ENCODE data around the gene SCCPDH.

DNA sequence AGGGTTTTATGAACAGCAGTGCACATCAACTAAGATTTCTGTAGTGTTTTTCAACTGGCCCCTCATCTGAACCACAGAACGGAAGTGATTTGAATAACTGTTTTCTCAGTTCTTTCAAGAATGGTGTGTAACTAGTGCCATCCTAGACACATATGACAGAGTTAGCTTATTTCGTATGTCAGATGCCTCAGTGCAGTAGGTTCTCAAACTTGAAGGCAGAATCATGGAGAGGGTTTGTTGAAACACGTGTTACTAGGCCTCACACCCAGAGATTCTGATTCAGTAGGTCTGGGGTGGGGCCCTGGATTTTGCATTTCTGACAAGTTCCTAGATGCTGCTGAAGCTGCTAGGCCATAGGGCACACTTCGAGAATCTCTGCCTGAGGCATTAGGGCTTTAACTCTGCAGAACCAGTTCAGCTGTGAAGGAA is 49.0 kb downstream of the SCCPDH start:
- TF ChIP-seq USF2 (CRISPR knock-in tag; IDR thresholded peaks at IDR 0.05) (no peak), ZNF121 (CRISPR knock-in tag; IDR thresholded peaks at IDR 0.05) (no peak), NFYB (CRISPR knock-in tag; conservative IDR thresholded peaks at IDR 0.05; ENCODE audit: low read depth) (no peak), IRF1 (CRISPR knock-in tag; IDR thresholded peaks at IDR 0.05) (no peak), ZBTB21 (CRISPR knock-in tag; IDR thresholded peaks at IDR 0.05; ENCODE audit: borderline replicate concordance) (no peak), ZNF263 (CRISPR knock-in tag; IDR thresholded peaks at IDR 0.05; ENCODE audit: low read depth) (no peak)
- TF ChIP-seq, protein P1, sequence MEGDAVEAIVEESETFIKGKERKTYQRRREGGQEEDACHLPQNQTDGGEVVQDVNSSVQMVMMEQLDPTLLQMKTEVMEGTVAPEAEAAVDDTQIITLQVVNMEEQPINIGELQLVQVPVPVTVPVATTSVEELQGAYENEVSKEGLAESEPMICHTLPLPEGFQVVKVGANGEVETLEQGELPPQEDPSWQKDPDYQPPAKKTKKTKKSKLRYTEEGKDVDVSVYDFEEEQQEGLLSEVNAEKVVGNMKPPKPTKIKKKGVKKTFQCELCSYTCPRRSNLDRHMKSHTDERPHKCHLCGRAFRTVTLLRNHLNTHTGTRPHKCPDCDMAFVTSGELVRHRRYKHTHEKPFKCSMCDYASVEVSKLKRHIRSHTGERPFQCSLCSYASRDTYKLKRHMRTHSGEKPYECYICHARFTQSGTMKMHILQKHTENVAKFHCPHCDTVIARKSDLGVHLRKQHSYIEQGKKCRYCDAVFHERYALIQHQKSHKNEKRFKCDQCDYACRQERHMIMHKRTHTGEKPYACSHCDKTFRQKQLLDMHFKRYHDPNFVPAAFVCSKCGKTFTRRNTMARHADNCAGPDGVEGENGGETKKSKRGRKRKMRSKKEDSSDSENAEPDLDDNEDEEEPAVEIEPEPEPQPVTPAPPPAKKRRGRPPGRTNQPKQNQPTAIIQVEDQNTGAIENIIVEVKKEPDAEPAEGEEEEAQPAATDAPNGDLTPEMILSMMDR (IDR thresholded peaks at IDR 0.05), result no peak

Data from WTC11 (cell line).